Ascending aorta (tissue), 2 donors: ENCODE measurements around the gene EDEM1. TPM values are rescaled to one million over a fixed set of nuclear protein-coding genes. Genes with fewer than 3 reads are reported as not detected.

Source experiments
- DNase-seq, 2 donors: peaks; one replicate each; pipeline ENCODE4 v3.0.0-alpha.2; 2019; ENCODE audit warnings: low spot score in 2 of 2
- H3K27ac ChIP-seq, 2 donors: fragments of 200-600 bp; sonication (generic); one replicate each; pipeline ENCODE4 v1.5.1; 2016 to 2017; ENCODE audit warnings: mild to moderate bottlenecking in 1 of 2
- H3K27me3 ChIP-seq: fragments of 200-600 bp; sonication (generic); one replicate; pipeline ENCODE4 v1.5.1; 2017
- H3K36me3 ChIP-seq, 2 donors: fragments of 200-600 bp; sonication (generic); one replicate each; pipeline ENCODE4 v1.5.1; 2016
- H3K4me1 ChIP-seq, 2 donors: fragments of 200-600 bp; sonication (generic); one replicate each; pipeline ENCODE4 v1.5.1; 2016 to 2017; ENCODE audit warnings: mild to moderate bottlenecking in 1 of 2
- H3K4me3 ChIP-seq, 2 donors: fragments of 200-600 bp; sonication (generic); one replicate each; pipeline ENCODE4 v1.5.1; 2016 to 2017; ENCODE audit warnings: mild to moderate bottlenecking in 1 of 2
- H3K9me3 ChIP-seq, 2 donors: fragments of 200-600 bp; sonication (generic); one replicate each; pipeline ENCODE4 v1.5.1; 2016
- CTCF ChIP-seq, 3 experiments: fragments of 200-600 bp in 2 of 3; fragments of 450-650 bp in 1 of 3; sonication (generic) in 2 of 3; IDR thresholded peaks; one replicate each; pipeline ENCODE4 v1.5.1; 2016 to 2019; ENCODE audit warnings: antibody characterized with exemption in 3 of 3, mild to moderate bottlenecking in 1 of 3, moderate library complexity in 1 of 3
- intact Hi-C: fragments of 100-400 bp; cut with DNase I; formaldehyde crosslinking; loops from one replicate; pipeline ENCODE4 v1.15.1; 2023
- total RNA-seq: library from RNA; depleted of rRNA; stranded (reverse); fragments of >200 nt; gene quantifications from one replicate; pipeline ENCODE4 v1.1.0, GENCODE V29; 2016

EDEM1 gene
- total RNA-seq, 1 donor from 2014 or later = 27.2 TPM

DNA sequence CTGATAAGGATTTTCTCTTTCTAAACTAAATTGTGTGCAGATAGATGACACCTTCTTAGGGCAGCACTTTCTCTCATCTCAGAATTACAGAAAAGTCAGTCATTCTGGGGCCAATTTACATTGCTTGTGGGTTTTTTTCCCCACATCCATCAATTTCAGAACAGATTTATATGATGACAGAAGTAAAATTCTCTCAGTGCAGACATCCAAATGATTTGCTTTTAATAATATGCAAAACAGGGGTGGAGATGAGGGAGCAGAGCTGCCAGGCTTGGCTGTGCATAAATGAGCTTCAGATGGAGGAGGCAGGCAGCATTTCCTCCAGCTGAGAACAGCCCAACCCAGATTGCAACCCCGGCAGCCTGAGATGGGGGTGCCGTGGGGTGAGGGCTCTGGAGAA lies 44.0 kb downstream of the EDEM1 start:
- H3K27ac ChIP-seq = no peak overlapping the region
- DNase-seq = no peak
- H3K4me1 ChIP-seq = no peaks in the 10 kb centered on the region
- H3K27me3 ChIP-seq = no peaks in the 10 kb centered on the region
- H3K9me3 ChIP-seq = no peaks in the 10 kb centered on the region
- H3K36me3 ChIP-seq = no peaks in the 10 kb centered on the region
- intact Hi-C loops = no loop called here
- no peak for TF ChIP-seq CTCF (IDR thresholded peaks at IDR 0.05)
- H3K4me3 ChIP-seq = no peak overlapping the region

DNA sequence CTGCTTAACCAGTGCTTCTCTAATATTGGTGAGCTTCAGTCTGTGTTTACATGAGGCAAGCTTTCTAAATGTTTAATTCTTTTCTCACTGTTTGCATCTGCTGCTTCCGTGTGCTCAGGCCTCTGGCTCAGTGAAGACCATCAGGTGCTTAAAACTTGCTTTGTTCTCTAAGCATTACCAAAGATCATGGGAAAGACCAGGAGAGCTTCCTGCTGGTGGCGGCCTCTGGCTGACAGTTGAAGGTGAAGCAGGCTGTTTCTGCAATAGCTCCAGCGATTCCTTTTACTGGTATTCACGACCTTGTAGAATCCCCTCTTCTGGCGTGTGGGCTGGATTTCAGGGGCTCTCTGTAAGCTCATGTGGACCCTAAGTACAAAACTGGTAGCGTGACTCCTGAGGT lies 45.1 kb downstream of the EDEM1 start:
- Histone ChIP-seq H3K4me3 (no peak overlapping the region), H3K27me3 (no peaks in the 10 kb centered on the region), H3K9me3 (no peaks in the 10 kb centered on the region), H3K36me3 (no peaks in the 10 kb centered on the region), H3K27ac (no peak overlapping the region), H3K4me1 (no peaks in the 10 kb centered on the region)
- no peak for DNase-seq
- intact Hi-C loops = no loop called here
- no peak for TF ChIP-seq CTCF (IDR thresholded peaks at IDR 0.05)

GRCh38 chr3:5233026-5233425 lies 45.5 kb downstream of the EDEM1 start:
- Histone ChIP-seq H3K36me3 (no peaks in the 10 kb centered on the region), H3K4me1 (no peaks in the 10 kb centered on the region), H3K27me3 (no peaks in the 10 kb centered on the region), H3K27ac (no peak overlapping the region), H3K9me3 (no peaks in the 10 kb centered on the region), H3K4me3 (no peak overlapping the region)
- no peak for TF ChIP-seq CTCF (IDR thresholded peaks at IDR 0.05)
- no peak for DNase-seq
- intact Hi-C loops = no loop called here

DNA sequence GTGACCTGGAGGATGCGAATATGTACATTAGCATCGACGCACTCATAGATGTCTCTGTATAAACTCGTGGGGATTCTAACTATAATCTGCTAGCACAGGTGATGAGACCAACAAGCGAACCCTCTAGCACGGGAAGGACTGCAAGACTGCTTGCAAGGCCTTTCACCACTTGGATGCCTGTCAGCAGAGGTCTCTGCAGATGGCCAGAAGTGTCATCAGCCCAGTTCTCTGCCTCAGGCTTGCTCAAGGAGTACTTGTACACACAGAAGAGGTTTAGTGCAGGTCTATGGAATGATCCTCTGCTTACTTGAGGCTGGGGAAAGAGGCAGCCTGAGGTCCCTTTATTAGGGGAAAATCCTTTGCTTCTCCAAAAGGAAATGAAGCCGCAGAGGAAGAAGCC lies 48.1 kb downstream of the EDEM1 start:
- H3K4me1 ChIP-seq = no peaks in the 10 kb centered on the region
- intact Hi-C loops = no loop called here
- no peak for DNase-seq
- H3K27me3 ChIP-seq = no peaks in the 10 kb centered on the region
- no peaks in the 10 kb centered on the region for H3K36me3 ChIP-seq
- H3K27ac ChIP-seq = no peak overlapping the region
- no peak for TF ChIP-seq CTCF (IDR thresholded peaks at IDR 0.05)
- H3K9me3 ChIP-seq = no peaks in the 10 kb centered on the region
- no peak overlapping the region for H3K4me3 ChIP-seq

- intact Hi-C loops = no loop called here
- no peak overlapping the region for H3K4me3 ChIP-seq
- H3K27me3 ChIP-seq = no peaks in the 10 kb centered on the region
- DNase-seq = no peak
- no peaks in the 10 kb centered on the region for H3K4me1 ChIP-seq
- H3K27ac ChIP-seq = no peak overlapping the region
- H3K36me3 ChIP-seq = no peaks in the 10 kb centered on the region
- no peak for TF ChIP-seq CTCF (IDR thresholded peaks at IDR 0.05)
- H3K9me3 ChIP-seq = no peaks in the 10 kb centered on the region
These were observed 51.0 kb downstream of the EDEM1 start for GRCh38 chr3:5238545-5238944.

- H3K36me3 ChIP-seq = no peaks in the 10 kb centered on the region
- H3K27me3 ChIP-seq = no peaks in the 10 kb centered on the region
- intact Hi-C loops = no loop called here
- no peak for TF ChIP-seq CTCF (IDR thresholded peaks at IDR 0.05)
- H3K4me3 ChIP-seq = no peak overlapping the region
- H3K9me3 ChIP-seq = no peaks in the 10 kb centered on the region
- DNase-seq = no peak
- H3K4me1 ChIP-seq = no peaks in the 10 kb centered on the region
- no peak overlapping the region for H3K27ac ChIP-seq
These were observed 52.1 kb downstream of the EDEM1 start for GRCh38 chr3:5239602-5240001.
